WTC11 (cell line): ENCODE measurements around the gene TNNI3K. TPM values are rescaled to one million over a fixed set of nuclear protein-coding genes. Genes with fewer than 3 reads are reported as not detected.

Experiments used
- ATAC-seq: fragments of 200-7000 bp; cut with Tn5 transposase; 2 replicates; pipeline ENCODE4 v1.10.0; 2021; ENCODE audit warnings: mild to moderate bottlenecking, moderate library complexity
- CTCF ChIA-PET: fragments of 300-600 bp; sonication (Branson Sonifier 250); formaldehyde crosslinking; loops from one replicate; lab custom pipeline; 2021; ENCODE audit warnings: antibody characterized with exemption; lab: Charles Lee
- POLR2A ChIA-PET: fragments of 350-600 bp; sonication (Branson Sonifier 250); formaldehyde crosslinking; loops from one replicate; lab custom pipeline; 2021; ENCODE audit warnings: antibody characterized with exemption; lab: Charles Lee
- DNase-seq: peaks from one replicate; pipeline ENCODE4 v3.0.0; 2021; ENCODE audit warnings: low spot score
- H3K27ac Mint-ChIP-seq: 2 replicates; pipeline ENCODE4 v1.8.0; 2021; ENCODE audit warnings: mixed read lengths
- H3K27me3 Mint-ChIP-seq: 2 replicates; pipeline ENCODE4 v1.8.0; 2021; ENCODE audit warnings: low read depth, mild to moderate bottlenecking, moderate library complexity, mixed read lengths
- H3K36me3 Mint-ChIP-seq: 2 replicates; pipeline ENCODE4 v1.8.0; 2021; ENCODE audit warnings: mixed read lengths
- H3K4me1 Mint-ChIP-seq: 2 replicates; pipeline ENCODE4 v1.8.0; 2022; ENCODE audit warnings: mixed read lengths
- H3K4me3 Mint-ChIP-seq: 2 replicates; pipeline ENCODE4 v1.8.0; 2021; ENCODE audit warnings: mild to moderate bottlenecking, moderate library complexity, mixed read lengths
- H3K9me3 Mint-ChIP-seq: 2 replicates; pipeline ENCODE4 v1.8.0; 2021; ENCODE audit warnings: mixed read lengths
- CBFB ChIP-seq: sonication (generic); formaldehyde crosslinking; IDR thresholded peaks from 2 replicates; pipeline ENCODE4 v1.8.1; 2022; ENCODE audit warnings: mild to moderate bottlenecking, low read depth, missing genetic modification reagents
- ESRRA ChIP-seq: sonication (generic); formaldehyde crosslinking; IDR thresholded peaks from 2 replicates; pipeline ENCODE4 v1.8.1; 2022; ENCODE audit warnings: mild to moderate bottlenecking, missing genetic modification reagents, borderline replicate concordance
- ETV6 ChIP-seq: sonication (generic); formaldehyde crosslinking; IDR thresholded peaks from 2 replicates; pipeline ENCODE4 v1.8.1; 2022; ENCODE audit warnings: mild to moderate bottlenecking, missing genetic modification reagents
- HMGA2 ChIP-seq: fragments of 250-450 bp; sonication (Bioruptor Pico); IDR thresholded peaks from 2 replicates; pipeline ENCODE4 v1.4.0; 2021; ENCODE audit warnings: mild to moderate bottlenecking, moderate library complexity
- JAZF1 ChIP-seq: fragments of 250-450 bp; sonication (Bioruptor Pico); IDR thresholded peaks from 2 replicates; pipeline ENCODE4 v1.9.0; 2021; ENCODE audit warnings: moderate library complexity, mild to moderate bottlenecking, inconsistent platforms
- NFATC4 ChIP-seq: fragments of 250-450 bp; sonication (Bioruptor Pico); IDR thresholded peaks from 2 replicates; pipeline ENCODE4 v1.9.0; 2021; ENCODE audit warnings: mild to moderate bottlenecking
- NR2C2 ChIP-seq: sonication (generic); formaldehyde crosslinking; IDR thresholded peaks from 2 replicates; pipeline ENCODE4 v1.8.0; 2022; ENCODE audit warnings: mild to moderate bottlenecking, missing genetic modification reagents
- SOX15 ChIP-seq: fragments of 250-450 bp; sonication (Bioruptor Pico); IDR thresholded peaks from 2 replicates; pipeline ENCODE4 v1.9.0; 2021; ENCODE audit warnings: mild to moderate bottlenecking
- ZNF121 ChIP-seq: sonication (generic); formaldehyde crosslinking; IDR thresholded peaks from 2 replicates; pipeline ENCODE4 v1.8.0; 2023; ENCODE audit warnings: missing genetic modification reagents
- ZNF138 ChIP-seq: sonication (generic); formaldehyde crosslinking; conservative IDR thresholded peaks from 2 replicates; pipeline ENCODE4 v1.8.1; 2022; ENCODE audit warnings: mild to moderate bottlenecking, moderate library complexity, missing genetic modification reagents
- ZNF416 ChIP-seq: fragments of 250-450 bp; sonication (Bioruptor Pico); IDR thresholded peaks from 2 replicates; pipeline ENCODE4 v1.9.0; 2021; ENCODE audit warnings: mild to moderate bottlenecking, inconsistent platforms
- ZNF423 ChIP-seq: fragments of 250-450 bp; sonication (Bioruptor Pico); IDR thresholded peaks from 2 replicates; pipeline ENCODE4 v2.1.2; 2022; ENCODE audit warnings: mild to moderate bottlenecking, moderate library complexity
- ZNF671 ChIP-seq: fragments of 250-450 bp; sonication (Bioruptor Pico); IDR thresholded peaks from 2 replicates; pipeline ENCODE4 v1.8.0; 2021; ENCODE audit warnings: mild to moderate bottlenecking
- total RNA-seq: library from RNA; stranded (reverse); gene quantifications from 3 replicates; pipeline ENCODE4 v1.2.3, GENCODE V29; 2021
- TF ChIP-seq, protein P1 (sequence below): sonication (generic); formaldehyde crosslinking; IDR thresholded peaks from 2 replicates; pipeline ENCODE4 v1.8.0; 2022; ENCODE audit warnings: mild to moderate bottlenecking, missing genetic modification reagents
- TF ChIP-seq, protein P2 (sequence below): sonication (generic); formaldehyde crosslinking; conservative IDR thresholded peaks from 2 replicates; pipeline ENCODE4 v1.8.1; 2022; ENCODE audit warnings: mild to moderate bottlenecking, missing genetic modification reagents
- TF ChIP-seq, protein P3 (sequence below): sonication (generic); formaldehyde crosslinking; IDR thresholded peaks from 2 replicates; pipeline ENCODE4 v1.8.1; 2023; ENCODE audit warnings: mild to moderate bottlenecking, missing genetic modification reagents
- TF ChIP-seq, protein P4 (sequence below): sonication (generic); formaldehyde crosslinking; IDR thresholded peaks from 2 replicates; pipeline ENCODE4 v1.8.1; 2023; ENCODE audit warnings: mild to moderate bottlenecking, missing genetic modification reagents, borderline replicate concordance
- TF ChIP-seq, protein P5 (sequence below): sonication (generic); formaldehyde crosslinking; IDR thresholded peaks from 2 replicates; pipeline ENCODE4 v1.8.0; 2023; ENCODE audit warnings: missing genetic modification reagents, mild to moderate bottlenecking, borderline replicate concordance
- TF ChIP-seq, protein P6 (sequence below): sonication (generic); formaldehyde crosslinking; IDR thresholded peaks from 2 replicates; pipeline ENCODE4 v1.8.0; 2023; ENCODE audit warnings: mild to moderate bottlenecking, missing genetic modification reagents

Gene TNNI3K
- total RNA-seq, 1 experiment from 2014 or later, result 0.07 TPM

DNA sequence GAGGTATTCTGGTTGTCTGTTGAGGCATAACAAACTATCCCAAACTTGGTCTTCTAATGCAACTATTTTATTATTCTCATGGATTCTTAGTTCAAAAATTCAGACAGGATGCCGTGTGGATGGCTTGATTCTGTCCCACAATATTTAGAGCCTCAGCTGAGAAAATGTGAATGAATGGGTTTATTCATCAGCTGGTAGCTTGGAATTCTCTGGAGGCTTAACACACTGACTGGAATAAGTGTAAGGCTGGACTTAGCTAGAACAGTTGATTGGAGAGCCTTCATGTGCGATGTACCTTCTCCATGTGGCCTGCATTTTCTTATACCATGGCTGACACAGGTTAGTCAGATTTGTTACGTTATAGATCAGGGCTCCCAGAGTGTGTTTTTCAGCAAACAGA lies 30.8 kb downstream of the TNNI3K start:
- H3K9me3 Mint-ChIP-seq, result no peaks in the 10 kb centered on the region
- DNase-seq (no peak), ATAC-seq (no peak)
- no peaks in the 10 kb centered on the region for H3K27me3 Mint-ChIP-seq
- H3K4me1 Mint-ChIP-seq, result no peaks in the 10 kb centered on the region
- H3K36me3 Mint-ChIP-seq, result no peaks in the 10 kb centered on the region
- POLR2A ChIA-PET, result no interaction called here
- no peak overlapping the region for H3K27ac Mint-ChIP-seq
- CTCF ChIA-PET, result no interaction called here
- no peak overlapping the region for H3K4me3 Mint-ChIP-seq
- TF ChIP-seq, protein P1, sequence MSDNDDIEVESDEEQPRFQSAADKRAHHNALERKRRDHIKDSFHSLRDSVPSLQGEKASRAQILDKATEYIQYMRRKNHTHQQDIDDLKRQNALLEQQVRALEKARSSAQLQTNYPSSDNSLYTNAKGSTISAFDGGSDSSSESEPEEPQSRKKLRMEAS, result no peak
- TF ChIP-seq ESRRA (CRISPR knock-in tag), result no peak
- TF ChIP-seq, all 79 proteins: peak for 0

DNA sequence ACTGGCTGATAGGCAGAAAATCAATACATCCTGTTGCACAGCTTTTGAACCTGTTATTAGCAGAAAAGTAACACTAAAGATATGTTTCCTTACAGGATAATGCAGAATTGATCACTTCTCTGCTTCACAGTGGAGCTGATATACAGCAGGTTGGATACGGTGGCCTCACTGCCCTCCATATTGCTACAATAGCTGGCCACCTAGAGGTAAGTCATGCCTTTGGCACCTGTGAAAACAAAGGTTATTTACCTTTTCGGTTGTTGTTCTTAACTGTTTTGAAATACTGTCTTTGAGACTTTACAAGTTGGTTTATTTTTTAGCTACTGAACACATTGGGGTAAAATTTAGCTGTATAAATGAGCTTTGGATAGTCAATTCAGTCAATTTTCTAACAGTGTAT lies 36.3 kb downstream of the TNNI3K start:
- Mint-ChIP-seq H3K27me3 (no peaks in the 10 kb centered on the region), H3K9me3 (no peaks in the 10 kb centered on the region), H3K27ac (no peak overlapping the region), H3K36me3 (no peaks in the 10 kb centered on the region), H3K4me3 (no peak overlapping the region), H3K4me1 (no peaks in the 10 kb centered on the region)
- CTCF ChIA-PET, result interaction anchor here (0.6 to 1.8 kb wide), 7 partner anchors 10 to 418 kb away, joined by 3 to 5 read pairs (median 3); no protein-coding TSS in a partner anchor
- TF ChIP-seq, protein P2, sequence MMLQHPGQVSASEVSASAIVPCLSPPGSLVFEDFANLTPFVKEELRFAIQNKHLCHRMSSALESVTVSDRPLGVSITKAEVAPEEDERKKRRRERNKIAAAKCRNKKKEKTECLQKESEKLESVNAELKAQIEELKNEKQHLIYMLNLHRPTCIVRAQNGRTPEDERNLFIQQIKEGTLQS (CRISPR knock-in tag), result no peak
- TF ChIP-seq ZNF671 (no peak), CBFB (no peak), HMGA2 (CRISPR knock-in tag) (no peak), NFATC4 (CRISPR knock-in tag) (no peak), ZNF416 (no peak), ZNF121 (no peak), ESRRA (CRISPR knock-in tag) (no peak)
- TF ChIP-seq, protein P3, sequence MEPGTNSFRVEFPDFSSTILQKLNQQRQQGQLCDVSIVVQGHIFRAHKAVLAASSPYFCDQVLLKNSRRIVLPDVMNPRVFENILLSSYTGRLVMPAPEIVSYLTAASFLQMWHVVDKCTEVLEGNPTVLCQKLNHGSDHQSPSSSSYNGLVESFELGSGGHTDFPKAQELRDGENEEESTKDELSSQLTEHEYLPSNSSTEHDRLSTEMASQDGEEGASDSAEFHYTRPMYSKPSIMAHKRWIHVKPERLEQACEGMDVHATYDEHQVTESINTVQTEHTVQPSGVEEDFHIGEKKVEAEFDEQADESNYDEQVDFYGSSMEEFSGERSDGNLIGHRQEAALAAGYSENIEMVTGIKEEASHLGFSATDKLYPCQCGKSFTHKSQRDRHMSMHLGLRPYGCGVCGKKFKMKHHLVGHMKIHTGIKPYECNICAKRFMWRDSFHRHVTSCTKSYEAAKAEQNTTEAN, result no peak
- TF ChIP-seq, protein P4, sequence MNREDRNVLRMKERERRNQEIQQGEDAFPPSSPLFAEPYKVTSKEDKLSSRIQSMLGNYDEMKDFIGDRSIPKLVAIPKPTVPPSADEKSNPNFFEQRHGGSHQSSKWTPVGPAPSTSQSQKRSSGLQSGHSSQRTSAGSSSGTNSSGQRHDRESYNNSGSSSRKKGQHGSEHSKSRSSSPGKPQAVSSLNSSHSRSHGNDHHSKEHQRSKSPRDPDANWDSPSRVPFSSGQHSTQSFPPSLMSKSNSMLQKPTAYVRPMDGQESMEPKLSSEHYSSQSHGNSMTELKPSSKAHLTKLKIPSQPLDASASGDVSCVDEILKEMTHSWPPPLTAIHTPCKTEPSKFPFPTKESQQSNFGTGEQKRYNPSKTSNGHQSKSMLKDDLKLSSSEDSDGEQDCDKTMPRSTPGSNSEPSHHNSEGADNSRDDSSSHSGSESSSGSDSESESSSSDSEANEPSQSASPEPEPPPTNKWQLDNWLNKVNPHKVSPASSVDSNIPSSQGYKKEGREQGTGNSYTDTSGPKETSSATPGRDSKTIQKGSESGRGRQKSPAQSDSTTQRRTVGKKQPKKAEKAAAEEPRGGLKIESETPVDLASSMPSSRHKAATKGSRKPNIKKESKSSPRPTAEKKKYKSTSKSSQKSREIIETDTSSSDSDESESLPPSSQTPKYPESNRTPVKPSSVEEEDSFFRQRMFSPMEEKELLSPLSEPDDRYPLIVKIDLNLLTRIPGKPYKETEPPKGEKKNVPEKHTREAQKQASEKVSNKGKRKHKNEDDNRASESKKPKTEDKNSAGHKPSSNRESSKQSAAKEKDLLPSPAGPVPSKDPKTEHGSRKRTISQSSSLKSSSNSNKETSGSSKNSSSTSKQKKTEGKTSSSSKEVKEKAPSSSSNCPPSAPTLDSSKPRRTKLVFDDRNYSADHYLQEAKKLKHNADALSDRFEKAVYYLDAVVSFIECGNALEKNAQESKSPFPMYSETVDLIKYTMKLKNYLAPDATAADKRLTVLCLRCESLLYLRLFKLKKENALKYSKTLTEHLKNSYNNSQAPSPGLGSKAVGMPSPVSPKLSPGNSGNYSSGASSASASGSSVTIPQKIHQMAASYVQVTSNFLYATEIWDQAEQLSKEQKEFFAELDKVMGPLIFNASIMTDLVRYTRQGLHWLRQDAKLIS, result no peak
- POLR2A ChIA-PET, result no interaction called here
- ATAC-seq, result peak; percentile 94
- DNase-seq, result no peak

DNA sequence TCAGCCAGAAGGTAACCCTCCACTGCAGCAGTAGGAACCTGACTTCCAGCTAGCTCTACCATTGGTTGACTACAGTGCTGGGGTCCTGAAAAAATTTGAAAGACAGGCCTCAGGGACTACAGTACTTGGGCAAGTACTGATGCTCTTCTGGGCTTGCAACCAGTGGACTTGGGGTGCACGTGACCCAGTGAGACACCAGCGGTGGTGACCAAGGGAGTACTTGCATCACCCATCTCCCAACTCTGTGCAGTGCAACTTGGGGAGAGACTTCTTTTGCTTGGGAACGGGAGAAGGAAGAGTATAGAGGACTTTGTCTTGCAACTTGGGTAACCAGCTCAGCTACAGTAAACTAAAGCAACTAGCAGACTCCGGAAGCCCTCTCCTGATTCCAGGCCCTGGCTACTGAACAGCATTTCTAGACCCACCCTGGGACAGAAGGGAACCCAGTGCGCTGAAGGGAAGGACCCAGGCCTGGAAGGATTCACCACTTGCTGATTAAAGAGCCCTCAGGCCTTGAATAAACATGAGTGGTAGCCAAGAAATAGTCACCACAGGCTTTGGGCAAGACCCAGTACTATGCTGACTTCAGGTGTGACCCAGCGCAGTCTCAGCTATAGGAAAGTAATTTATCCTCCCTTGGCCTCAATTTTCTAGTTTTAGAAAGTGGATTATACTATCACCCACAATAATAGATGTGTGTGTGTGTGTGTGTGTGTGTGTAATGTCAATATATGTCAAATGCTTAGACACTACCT lies 45.6 kb downstream of the TNNI3K start:
- POLR2A ChIA-PET, result no interaction called here
- no peak for ATAC-seq
- CTCF ChIA-PET, result interaction anchor here (1.0 kb wide), 1 partner anchor 10 kb away, joined by 3 read pairs; no protein-coding TSS in a partner anchor

More for the DNA sequence above, 45.6 kb downstream of the TNNI3K start:
- H3K4me1 Mint-ChIP-seq, result peaks cover 6% of the 10 kb centered on the region
- H3K27ac Mint-ChIP-seq, result no peak overlapping the region
- DNase-seq, result no peak
- H3K4me3 Mint-ChIP-seq, result no peak overlapping the region
- H3K27me3 Mint-ChIP-seq, result no peaks in the 10 kb centered on the region; the same call in 1 of the 2 replicates
- TF ChIP-seq ZNF138 (no peak), ZNF423 (no peak), NR2C2 (CRISPR knock-in tag) (no peak), ETV6 (CRISPR knock-in tag) (no peak), SOX15 (CRISPR knock-in tag) (no peak), ZNF416 (no peak), JAZF1 (CRISPR knock-in tag) (no peak)
- TF ChIP-seq, protein P5, sequence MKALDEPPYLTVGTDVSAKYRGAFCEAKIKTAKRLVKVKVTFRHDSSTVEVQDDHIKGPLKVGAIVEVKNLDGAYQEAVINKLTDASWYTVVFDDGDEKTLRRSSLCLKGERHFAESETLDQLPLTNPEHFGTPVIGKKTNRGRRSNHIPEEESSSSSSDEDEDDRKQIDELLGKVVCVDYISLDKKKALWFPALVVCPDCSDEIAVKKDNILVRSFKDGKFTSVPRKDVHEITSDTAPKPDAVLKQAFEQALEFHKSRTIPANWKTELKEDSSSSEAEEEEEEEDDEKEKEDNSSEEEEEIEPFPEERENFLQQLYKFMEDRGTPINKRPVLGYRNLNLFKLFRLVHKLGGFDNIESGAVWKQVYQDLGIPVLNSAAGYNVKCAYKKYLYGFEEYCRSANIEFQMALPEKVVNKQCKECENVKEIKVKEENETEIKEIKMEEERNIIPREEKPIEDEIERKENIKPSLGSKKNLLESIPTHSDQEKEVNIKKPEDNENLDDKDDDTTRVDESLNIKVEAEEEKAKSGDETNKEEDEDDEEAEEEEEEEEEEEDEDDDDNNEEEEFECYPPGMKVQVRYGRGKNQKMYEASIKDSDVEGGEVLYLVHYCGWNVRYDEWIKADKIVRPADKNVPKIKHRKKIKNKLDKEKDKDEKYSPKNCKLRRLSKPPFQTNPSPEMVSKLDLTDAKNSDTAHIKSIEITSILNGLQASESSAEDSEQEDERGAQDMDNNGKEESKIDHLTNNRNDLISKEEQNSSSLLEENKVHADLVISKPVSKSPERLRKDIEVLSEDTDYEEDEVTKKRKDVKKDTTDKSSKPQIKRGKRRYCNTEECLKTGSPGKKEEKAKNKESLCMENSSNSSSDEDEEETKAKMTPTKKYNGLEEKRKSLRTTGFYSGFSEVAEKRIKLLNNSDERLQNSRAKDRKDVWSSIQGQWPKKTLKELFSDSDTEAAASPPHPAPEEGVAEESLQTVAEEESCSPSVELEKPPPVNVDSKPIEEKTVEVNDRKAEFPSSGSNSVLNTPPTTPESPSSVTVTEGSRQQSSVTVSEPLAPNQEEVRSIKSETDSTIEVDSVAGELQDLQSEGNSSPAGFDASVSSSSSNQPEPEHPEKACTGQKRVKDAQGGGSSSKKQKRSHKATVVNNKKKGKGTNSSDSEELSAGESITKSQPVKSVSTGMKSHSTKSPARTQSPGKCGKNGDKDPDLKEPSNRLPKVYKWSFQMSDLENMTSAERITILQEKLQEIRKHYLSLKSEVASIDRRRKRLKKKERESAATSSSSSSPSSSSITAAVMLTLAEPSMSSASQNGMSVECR (CRISPR knock-in tag), result no peak
- TF ChIP-seq, protein P6, sequence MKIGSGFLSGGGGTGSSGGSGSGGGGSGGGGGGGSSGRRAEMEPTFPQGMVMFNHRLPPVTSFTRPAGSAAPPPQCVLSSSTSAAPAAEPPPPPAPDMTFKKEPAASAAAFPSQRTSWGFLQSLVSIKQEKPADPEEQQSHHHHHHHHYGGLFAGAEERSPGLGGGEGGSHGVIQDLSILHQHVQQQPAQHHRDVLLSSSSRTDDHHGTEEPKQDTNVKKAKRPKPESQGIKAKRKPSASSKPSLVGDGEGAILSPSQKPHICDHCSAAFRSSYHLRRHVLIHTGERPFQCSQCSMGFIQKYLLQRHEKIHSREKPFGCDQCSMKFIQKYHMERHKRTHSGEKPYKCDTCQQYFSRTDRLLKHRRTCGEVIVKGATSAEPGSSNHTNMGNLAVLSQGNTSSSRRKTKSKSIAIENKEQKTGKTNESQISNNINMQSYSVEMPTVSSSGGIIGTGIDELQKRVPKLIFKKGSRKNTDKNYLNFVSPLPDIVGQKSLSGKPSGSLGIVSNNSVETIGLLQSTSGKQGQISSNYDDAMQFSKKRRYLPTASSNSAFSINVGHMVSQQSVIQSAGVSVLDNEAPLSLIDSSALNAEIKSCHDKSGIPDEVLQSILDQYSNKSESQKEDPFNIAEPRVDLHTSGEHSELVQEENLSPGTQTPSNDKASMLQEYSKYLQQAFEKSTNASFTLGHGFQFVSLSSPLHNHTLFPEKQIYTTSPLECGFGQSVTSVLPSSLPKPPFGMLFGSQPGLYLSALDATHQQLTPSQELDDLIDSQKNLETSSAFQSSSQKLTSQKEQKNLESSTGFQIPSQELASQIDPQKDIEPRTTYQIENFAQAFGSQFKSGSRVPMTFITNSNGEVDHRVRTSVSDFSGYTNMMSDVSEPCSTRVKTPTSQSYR, result no peak
- TF ChIP-seq, all 79 proteins: peak for 0
- H3K9me3 Mint-ChIP-seq, result no peaks in the 10 kb centered on the region
- H3K36me3 Mint-ChIP-seq, result no peaks in the 10 kb centered on the region
